DLD1 (cell line): Measurements from ENCODE around the gene CWC22.
"Not testable (repeated sequence)": the region's sequence is repeated elsewhere in the genome, so short reads cannot be mapped to it uniquely, and the experiment has no call there.

Source experiments
- in situ Hi-C: cut with HindIII; loops from 2 replicates; pipeline ENCODE4 v1.10.0; 2017; ENCODE audit warnings: low sequenced_read_pairs

CWC22 gene

DNA sequence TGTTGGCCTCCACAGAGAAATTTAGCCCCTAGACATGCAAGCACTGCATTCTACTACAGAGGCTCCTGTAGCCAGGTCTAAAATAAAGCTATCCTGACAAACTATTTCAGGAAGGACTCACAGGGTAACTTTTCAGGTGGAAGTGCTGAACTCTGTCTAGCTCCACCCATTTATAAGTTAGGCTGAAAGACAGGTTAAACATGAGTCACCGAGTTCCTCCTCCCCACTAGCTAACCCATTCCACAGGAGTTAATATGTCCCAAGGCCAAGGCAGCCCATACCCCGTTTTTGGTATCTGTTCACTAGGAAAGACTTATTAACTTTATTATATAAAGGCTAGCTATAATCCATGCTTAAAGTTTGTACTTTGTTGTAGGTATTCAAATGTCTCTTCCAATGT lies 3.5 kb downstream of the CWC22 start:
- in situ Hi-C loops: no loop called here

DNA sequence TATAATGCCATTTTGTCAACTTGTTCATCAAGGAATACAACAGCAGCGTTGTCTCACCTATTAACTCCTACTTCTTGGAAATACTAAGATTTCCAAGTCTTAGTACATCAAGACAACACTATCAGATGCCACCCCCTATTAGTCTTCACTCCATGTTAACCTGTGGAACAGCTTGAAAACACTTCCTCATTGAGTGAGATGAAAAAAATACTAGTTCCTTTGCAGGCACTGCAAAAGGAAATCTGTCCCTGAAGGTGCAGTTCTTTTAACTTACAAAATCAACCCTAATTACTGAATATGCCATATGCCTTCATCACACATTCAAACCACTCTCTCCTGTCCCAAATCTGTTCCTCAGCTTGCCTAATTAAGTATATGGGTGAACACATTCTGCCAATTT lies 4.0 kb downstream of the CWC22 start:
- in situ Hi-C loops: no loop called here

DNA sequence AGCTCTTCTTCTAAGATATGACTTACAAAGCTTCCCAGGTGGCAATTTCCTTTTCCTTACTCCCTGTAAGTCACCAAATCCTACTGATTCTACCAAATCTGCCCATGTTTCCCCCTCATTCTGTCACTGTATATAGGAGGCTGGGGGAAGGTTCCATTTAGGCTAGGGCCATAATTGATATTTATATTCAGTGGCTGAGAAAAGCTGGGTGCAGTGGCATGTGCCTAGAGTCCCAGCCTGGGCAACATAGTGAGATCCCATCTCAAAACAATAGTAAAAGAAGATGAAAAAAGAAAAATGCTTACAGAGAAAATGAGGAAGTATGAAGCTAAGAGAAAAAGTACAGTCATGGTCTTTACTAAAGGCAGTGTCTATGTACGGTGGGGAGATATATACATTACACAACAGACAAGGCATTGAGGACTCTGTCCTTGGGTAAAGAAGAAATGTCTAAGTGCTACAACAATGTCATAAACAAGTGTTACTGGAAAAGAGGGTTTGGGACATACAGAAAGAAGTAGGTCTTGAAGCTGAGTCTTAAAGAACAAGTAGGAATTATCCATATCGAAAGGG lies 4.8 kb downstream of the CWC22 start:
- in situ Hi-C loops: no loop called here

DNA sequence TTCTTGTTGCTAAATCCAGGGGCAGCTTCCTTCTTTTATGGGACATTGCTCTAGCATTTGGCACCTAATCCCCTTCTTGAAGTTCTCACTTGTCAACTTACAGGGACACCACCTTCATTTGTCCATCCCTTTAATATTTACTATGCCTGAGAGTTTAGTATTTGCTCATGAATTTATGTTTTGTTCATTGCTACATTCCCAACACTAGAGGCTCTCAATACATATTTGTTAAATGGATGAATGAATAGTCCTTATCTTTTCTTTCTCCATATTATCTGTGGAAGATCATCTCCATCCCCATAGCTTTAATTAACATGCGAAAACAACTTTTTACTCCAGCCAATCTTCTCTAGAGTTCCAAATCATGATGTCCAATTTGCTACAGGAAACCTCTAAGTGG lies 5.4 kb downstream of the CWC22 start:
- in situ Hi-C loops: no loop called here

DNA sequence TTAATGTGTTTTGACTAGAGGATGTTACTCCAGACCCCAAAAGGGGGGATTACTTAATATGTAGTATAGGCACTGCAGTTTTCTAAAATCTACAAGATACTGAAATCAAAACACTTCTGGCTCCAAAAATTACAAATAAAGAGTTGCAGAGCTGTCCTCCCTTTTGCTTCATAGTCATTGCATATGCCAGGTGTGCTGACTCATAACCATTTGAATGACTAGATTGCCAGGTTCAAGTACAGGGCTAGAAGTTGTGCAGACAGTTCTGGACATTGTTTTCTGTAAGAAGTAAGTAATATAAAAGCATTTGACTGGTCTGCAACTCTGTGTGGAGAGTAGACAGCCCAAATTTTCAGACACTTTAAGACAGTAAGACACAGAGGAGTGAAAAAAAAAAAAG lies 6.7 kb downstream of the CWC22 start:
- in situ Hi-C loops: no loop called here

DNA sequence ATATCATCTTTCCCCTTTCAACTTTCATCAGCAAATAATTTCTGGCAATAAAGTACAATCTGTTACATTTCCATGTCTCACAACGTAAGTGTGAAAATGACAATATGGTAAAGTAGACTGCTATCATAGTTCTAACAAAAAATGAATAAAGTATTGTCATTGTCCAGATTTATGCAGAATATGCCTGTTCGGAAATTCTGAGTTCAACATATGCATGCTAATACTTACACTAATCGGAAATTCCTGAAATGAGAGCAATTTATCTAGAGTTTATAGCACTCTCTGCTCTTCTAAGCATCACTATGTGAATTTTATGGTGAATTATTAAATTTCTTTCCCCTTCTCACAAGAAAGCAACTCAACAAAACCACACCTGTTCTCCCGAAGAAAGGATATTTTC lies 8.1 kb downstream of the CWC22 start:
- in situ Hi-C loops: no loop called here

DNA sequence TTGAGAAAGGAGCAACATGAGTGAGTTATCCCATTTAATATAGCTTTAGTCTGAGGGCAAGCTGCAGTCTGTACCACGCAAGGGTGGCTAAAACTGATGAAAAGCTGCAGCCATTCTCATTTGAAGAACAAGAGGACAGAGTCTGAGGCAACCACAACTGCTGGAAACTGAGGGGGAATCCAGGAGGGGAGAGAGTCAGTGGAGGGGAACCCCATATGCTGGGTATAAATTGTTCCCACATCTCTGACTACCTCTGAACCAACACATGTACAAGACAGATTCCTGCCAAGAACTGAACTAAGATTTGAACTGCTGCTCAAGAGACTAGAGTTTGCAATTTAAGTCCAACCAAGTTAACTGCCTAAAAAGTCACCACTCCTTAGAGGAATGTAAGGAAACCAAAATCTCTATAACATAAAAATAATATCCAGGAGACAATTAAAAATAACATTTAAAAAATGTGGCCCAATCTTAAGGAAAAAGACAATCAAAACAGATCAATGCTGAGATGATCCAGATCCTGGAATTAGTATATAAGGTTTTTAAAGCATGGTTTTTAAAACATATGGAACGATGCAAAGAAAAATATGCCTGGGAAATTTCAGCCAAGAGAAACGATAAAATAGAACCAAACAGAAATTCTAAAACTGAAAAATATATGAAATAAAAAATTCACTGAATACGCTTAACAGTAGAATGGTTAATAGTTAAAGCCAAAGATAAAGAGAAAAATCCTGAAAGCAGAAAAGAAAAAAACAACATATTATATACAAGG lies 11.2 kb downstream of the CWC22 start:
- in situ Hi-C loops: no loop called here

DNA sequence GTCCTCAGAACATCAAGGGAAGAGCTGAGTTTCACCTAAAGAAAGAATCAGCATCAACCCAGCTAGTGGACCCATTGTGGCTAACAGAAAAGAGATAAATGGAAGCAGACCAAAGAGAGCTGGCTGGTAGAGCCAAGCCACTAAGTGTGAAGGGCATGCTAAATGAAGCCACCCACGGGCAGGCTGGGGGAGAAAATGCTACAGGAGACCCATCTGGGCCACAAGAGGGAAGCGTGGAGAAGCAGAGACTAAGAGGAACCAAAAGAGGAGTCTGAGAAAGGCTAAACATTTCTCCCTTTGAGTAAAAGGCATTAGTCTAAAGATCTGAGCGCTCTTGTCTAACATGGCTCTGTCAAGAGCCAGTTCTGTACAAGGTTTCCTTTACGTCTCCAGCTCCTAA lies 15.8 kb downstream of the CWC22 start:
- in situ Hi-C loops: no loop called here

DNA sequence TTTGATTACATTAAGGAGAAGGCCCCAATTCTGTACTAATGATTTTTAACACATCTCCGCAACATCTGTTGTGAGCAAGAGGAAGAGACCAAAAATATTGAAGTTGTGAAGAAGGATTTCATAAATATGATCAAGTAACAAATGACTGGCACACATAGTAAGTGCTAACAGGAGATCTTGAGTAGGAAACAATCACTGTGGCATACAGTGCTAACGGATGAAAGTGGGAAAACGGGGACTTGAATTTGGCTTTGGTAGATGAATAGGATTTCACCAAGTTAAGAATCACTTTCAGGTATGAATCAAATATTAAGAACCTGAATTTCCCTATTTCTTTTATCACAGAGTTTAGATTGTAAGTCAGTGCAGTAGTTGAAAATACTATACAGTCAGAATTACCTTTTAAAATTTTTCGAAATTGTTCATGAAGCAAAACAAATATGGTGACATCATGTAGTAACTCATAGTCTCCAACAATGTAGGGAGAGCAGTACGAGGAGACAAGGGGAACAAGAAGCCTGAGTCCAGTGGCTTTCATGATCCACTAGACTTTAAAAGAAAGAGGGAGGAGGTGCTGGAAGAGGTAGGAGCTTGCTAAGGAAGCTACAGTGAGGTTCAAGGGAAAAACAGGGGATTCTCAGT lies 16.3 kb downstream of the CWC22 start:
- in situ Hi-C loops: no loop called here

DNA sequence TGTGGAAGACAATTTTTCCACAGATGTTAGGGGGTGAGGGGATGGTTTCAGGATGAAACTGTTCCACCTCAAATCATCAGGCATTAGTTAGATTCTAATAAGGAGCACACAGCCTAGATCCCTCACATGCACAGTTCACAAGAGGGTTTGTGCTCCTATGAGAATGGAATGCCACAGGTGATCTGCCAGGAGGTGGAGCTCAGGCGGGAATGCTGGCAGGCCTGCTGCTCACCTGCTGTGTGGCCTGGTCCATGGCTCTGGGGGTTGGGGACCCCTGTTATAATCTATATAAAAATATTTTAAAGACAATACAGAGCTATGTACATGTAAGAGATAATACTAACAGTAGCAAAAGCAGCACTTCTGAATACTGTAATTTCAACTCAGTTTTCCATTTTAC lies 19.2 kb downstream of the CWC22 start:
- in situ Hi-C loops: no loop called here

DNA sequence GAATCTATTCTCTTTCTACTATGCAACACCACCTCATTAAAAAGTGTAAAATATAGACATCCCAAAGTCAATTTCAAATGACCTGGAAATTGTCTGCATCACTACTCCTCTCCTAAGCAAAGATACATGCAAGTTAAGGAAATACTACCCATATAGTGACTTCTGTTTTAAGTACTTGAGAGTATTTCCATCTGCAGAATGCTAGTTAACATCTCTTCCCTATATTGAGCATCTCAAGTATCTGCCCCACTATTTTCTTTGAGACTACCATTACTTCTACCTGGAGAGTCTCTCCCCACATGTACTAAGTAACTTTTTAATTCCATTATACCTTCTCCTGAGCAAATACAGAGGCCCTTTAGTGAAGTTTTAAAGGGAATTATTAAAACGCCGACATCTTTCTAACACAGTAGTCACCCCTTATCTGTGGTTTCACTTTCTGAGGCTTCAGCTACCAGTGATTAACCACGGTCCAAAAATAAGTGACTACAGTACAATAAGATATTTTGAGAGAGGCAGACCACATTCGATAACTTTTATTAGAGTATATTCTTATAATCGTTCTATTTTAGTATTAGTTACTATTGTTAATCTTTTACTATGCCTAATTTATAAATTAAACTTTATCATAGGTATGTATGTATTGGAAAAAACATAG lies 21.8 kb downstream of the CWC22 start:
- in situ Hi-C loops: no loop called here

DNA sequence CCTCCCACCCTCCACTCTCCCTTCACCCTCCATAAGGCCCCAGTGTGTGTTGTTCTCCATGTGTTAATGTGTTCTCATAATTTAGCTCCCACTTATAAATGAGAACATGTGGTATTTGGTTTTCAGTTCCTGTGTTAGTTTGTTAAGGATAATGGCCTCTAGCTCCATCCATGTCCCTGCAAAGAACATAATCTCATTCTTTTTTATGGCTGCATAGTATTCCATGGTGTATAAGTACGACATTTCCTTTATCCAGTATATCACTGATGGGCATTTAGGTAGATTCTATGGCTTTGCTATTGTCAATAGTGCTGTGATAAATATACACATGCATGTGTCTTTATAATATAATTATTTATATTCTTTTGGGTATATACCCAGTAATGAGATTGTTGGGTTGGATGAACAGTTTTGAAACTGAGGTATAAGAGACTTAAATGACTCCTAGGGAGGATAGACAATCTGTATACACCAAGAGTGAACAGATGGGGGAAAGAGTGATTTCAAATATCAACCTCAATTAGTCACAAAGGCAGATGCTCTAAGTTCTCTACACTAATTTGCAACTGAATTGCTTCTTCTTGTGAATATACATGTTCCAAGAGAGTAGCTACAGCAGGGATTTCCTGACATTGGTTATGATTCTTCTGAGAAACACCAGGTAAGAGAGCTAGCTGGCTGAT lies 23.7 kb downstream of the CWC22 start:
- in situ Hi-C loops: no loop called here

DNA sequence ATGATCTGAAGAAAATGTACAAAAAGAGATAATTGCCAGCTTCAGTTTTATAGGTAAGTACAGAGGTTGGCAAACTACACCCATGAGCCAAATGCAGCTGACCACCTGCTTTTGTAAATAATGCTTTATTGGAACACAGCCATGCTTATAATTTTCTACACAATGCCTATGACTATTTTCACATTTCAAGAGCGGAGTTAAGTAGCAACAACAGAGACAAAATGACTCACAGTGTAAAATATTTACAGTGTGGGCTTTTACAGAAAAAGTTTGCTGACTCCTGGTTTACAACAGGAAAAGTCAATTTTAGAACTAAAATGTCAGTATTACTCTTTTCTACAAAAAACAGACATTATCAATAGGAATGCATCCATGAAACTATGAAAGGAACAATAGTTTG lies 26.0 kb downstream of the CWC22 start:
- in situ Hi-C loops: no loop called here

DNA sequence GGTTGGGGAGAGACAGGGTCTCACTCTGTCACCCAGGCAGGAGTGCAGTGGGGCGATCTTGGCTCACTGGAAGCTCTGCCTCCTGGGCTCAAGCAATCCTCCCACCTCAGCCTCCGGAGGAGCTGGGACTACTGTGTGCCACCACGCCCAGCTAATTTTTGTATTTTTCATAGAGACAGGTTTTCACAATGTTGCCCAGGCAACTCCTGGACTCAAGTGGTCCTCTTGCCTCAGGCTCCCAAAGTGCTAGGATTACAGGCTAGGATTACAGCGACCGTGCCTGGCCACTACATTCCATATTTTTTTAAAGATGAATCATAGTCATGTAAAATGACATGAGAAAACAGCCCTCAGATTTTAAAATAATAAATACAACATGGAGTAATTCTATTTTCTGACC lies 32.3 kb downstream of the CWC22 start:
- in situ Hi-C loops: no loop called here

DNA sequence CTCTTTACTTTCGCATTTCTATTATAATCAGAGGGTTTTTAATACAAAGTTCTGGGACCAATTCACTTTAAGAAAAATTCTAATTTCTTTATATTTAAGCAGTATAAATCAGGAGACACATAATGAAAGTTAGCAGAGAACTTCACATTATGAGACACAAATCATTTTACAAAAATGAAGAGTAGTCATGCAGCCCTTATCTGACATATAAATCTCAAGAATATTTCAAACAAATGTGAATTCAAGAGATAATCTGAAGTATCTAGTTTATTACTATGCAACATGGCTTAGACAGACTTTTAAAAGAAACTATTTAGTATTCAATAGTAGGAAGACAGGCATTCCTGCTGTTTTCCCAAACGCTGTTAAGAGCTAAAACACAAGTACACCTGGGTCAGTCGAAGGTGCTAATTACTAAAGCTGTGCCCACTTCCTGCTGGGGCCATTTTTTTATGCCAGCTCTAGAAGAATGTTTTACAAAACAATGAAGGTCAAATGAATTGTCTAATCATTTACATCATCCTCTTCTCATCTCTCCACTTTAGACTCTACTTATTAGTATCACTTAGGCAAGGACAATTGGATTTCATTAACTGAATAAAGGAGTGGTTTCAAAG lies 40.2 kb downstream of the CWC22 start:
- in situ Hi-C loops: no loop called here

DNA sequence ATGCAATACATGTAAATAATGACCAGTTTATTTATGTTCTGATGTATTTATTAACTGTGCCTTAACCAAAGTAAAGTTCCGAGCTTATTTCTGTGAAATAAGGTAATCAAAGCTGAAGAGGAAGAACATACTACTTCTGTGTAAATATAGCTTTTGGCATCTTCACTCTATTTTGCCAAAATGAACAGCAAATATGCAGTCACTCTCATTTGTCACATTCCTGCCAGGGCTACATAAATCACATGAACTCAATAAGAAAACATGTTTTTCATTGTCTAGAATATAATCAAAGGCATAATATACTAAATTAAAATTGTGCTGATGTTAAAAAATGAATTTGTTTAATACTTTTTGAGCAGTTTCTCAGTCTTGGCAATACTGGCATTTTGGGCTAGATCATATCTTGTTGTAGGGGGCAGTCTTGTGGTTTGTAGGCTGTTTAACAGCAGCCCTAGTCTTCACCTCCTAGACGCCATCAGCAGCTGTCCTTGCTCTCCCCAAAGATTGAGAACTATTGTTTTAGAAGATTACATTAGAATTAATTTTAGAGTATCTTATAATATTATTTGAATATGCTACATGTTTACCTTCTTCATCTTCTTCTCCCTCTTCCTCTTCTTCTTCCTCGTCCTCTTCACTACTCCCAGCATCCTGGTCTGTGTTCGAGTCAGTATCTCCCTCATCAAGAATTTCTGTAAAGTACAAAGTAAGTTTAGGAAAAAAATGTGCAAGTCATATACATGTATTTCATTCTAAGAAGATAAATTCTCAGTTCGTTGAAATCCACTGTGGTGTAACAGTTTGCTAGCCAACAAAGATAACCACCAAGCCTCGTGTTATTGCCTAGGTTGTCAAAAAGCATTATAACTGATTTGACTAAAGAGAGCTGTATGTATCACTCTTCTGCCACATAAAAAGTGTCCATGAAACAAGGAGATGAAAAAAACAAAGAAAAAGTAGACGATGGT lies 41.5 kb downstream of the CWC22 start:
- in situ Hi-C loops: no loop called here

DNA sequence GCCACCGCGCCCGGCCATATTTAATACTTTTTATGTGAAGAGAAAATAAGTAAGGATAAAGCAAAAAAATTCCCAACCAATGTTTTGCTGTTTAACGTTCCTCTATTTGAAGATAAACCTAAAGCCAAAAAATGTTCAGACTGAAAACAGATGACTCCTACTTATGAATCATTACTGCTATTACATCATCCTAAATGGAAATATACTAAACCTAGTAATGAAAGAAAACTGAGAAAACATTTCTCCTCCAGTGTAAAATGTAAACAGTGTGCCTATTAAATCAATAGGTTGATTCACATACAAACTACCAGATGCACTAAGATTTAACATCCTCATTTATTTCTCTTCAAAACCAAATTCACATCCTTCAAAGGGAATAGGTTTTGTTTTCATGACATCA lies 43.5 kb downstream of the CWC22 start:
- in situ Hi-C loops: no loop called here

DNA sequence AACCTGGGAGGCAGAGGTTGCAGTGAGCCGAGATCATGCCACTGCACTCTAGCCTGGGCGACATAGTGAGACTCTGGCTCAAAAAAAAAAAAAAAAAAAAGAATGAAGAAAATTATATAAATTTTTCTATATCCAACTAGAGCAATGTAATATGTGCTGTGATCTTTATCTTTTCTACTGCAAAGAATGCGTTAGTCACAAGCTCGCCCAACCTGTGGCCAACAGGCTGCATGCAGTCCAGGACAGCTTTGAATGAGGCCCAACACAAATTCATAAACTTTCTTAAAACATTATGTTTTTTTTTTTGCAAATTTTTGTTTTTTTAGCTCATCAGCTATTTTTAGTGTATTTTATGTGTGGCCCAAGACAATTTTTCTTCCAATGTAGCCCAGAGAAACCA lies 48.8 kb downstream of the CWC22 start:
- in situ Hi-C loops: not testable (repeated sequence)

DNA sequence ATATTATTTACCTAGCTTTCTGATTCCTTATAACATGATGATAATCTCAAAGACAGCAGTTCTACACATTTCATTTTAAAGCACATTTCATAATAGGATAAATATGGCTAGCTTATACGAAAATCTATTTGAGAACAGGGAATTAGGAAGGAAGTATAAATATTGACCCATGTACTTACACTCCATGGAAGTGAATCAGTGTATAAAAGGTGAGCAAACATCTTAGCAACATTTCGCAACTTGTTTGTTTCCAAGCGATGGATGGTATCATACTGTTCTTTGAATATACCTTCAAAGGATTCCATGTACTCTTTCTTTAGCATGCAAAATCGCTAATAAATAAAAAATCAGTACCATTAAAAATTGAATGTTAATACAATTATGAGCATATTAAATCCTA lies 53.1 kb downstream of the CWC22 start:
- in situ Hi-C loops: no loop called here

DNA sequence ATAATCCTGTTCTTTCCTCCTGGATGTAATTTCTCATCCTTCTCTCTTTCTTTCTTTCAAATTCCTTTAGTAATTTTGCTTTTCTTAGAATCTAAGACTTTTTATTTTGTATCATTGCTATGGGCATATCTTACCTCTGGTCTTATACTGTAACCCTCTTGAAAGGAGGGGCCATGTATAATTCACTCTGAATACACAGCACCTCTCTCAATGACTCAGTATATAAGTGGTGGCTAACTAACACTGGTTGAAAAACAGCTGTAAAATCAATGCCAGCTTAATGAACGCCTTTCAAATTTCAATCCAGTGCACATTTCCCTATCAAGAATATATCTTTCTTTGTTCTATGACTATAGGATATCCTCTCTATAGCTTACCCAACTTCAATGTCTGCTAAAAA lies 53.7 kb downstream of the CWC22 start:
- in situ Hi-C loops: no loop called here
